GM23338 (cell line): ENCODE measurements around the gene TRAF3IP1. TPM values are rescaled to one million over a fixed set of nuclear protein-coding genes. Genes with fewer than 3 reads are reported as not detected.

Source experiments
- ATAC-seq: fragments of 200-7000 bp; cut with Tn5 transposase; 3 replicates; pipeline ENCODE4 v1.9.1; 2020
- DNase-seq: peaks from one replicate; pipeline ENCODE4 v3.0.0-alpha.2; 2015; ENCODE audit warnings: low spot score
- H2AFZ ChIP-seq: fragments of 200-600 bp; sonication (generic); 2 replicates; pipeline ENCODE4 v1.8.0; 2016; ENCODE audit warnings: antibody characterized with exemption, mild to moderate bottlenecking, moderate library complexity
- H3F3A ChIP-seq: fragments of 200-600 bp; sonication (generic); replicated peaks from 2 replicates; pipeline ENCODE4 v1.8.0; 2017; ENCODE audit warnings: antibody characterized with exemption, mixed run types, low read depth
- H3K27ac ChIP-seq: fragments of 200-600 bp; sonication (generic); 2 replicates; pipeline ENCODE4 v1.6.1; 2016; ENCODE audit warnings: low read depth
- H3K27me3 ChIP-seq: fragments of 200-600 bp; sonication (generic); 2 replicates; pipeline ENCODE4 v1.8.0; 2016; ENCODE audit warnings: mild to moderate bottlenecking, mixed run types, moderate library complexity; ENCODE audit not compliant: insufficient read depth
- H3K36me3 ChIP-seq: fragments of 200-600 bp; sonication (generic); 2 replicates; pipeline ENCODE4 v1.8.0; 2016; ENCODE audit warnings: mild to moderate bottlenecking; ENCODE audit not compliant: insufficient read depth
- H3K4me1 ChIP-seq: fragments of 200-600 bp; sonication (generic); 2 replicates; pipeline ENCODE4 v1.8.0; 2016; ENCODE audit warnings: mild to moderate bottlenecking, moderate library complexity; ENCODE audit not compliant: insufficient read depth
- H3K4me2 ChIP-seq: fragments of 200-600 bp; sonication (generic); 2 replicates; pipeline ENCODE4 v1.7.1; 2017; ENCODE audit warnings: mixed run types
- H3K4me3 ChIP-seq: fragments of 200-600 bp; sonication (generic); 2 replicates; pipeline ENCODE4 v1.6.1; 2016; ENCODE audit warnings: mixed run types
- H3K79me2 ChIP-seq: fragments of 200-600 bp; sonication (generic); replicated peaks from 2 replicates; pipeline ENCODE4 v1.8.0; 2017; ENCODE audit warnings: mild to moderate bottlenecking; ENCODE audit not compliant: insufficient read depth
- H3K9me2 ChIP-seq: fragments of 200-600 bp; sonication (generic); 2 replicates; pipeline ENCODE4 v1.8.0; 2017; ENCODE audit not compliant: insufficient read depth
- H4K20me1 ChIP-seq: fragments of 200-600 bp; sonication (generic); replicated peaks from 2 replicates; pipeline ENCODE4 v1.8.0; 2017; ENCODE audit warnings: mild to moderate bottlenecking; ENCODE audit not compliant: insufficient read depth
- H3K27ac Mint-ChIP-seq: 2 replicates; pipeline ENCODE4 v1.8.0; 2020; ENCODE audit warnings: inconsistent platforms, mild to moderate bottlenecking, moderate library complexity, mixed read lengths
- H3K27me3 Mint-ChIP-seq: 3 replicates; pipeline ENCODE4 v1.8.0; 2022; ENCODE audit warnings: low read depth, mild to moderate bottlenecking, moderate library complexity, mixed read lengths, inconsistent platforms; ENCODE audit not compliant: insufficient read depth, poor library complexity
- H3K36me3 Mint-ChIP-seq: 3 replicates; pipeline ENCODE4 v1.8.0; 2021; ENCODE audit warnings: low read depth, mild to moderate bottlenecking, inconsistent platforms, moderate library complexity, mixed read lengths
- H3K4me1 Mint-ChIP-seq: 3 replicates; pipeline ENCODE4 v1.8.0; 2020; ENCODE audit warnings: mild to moderate bottlenecking, inconsistent platforms, mixed read lengths
- H3K4me3 Mint-ChIP-seq: 3 replicates; pipeline ENCODE4 v1.8.0; 2021; ENCODE audit warnings: moderate library complexity, mild to moderate bottlenecking, inconsistent platforms, mixed read lengths
- H3K9me3 Mint-ChIP-seq: 3 replicates; pipeline ENCODE4 v1.8.0; 2020; ENCODE audit warnings: moderate library complexity, mild to moderate bottlenecking, inconsistent platforms, mixed read lengths
- CREB1 ChIP-seq: fragments of 250-450 bp; sonication (Bioruptor Pico); IDR thresholded peaks from 2 replicates; pipeline ENCODE4 v1.5.0; 2020; ENCODE audit warnings: low read depth, mild to moderate bottlenecking, moderate library complexity
- ETS1 ChIP-seq: IDR thresholded peaks from 2 replicates; pipeline ENCODE4 v1.6.1; 2016; ENCODE audit warnings: antibody characterized with exemption
- EZH2 ChIP-seq: fragments of 200-600 bp; sonication (generic); IDR thresholded peaks from one replicate; pipeline ENCODE4 v1.8.0; 2017; ENCODE audit warnings: antibody characterized with exemption, mild to moderate bottlenecking, low read depth; ENCODE audit not compliant: unreplicated experiment
- EZH2phosphoT487 ChIP-seq: fragments of 200-600 bp; sonication (generic); IDR thresholded peaks from one replicate; pipeline ENCODE4 v1.8.1; 2018; ENCODE audit warnings: antibody characterized with exemption; ENCODE audit not compliant: unreplicated experiment
- NANOG ChIP-seq: IDR thresholded peaks from 2 replicates; pipeline ENCODE4 v1.6.1; 2016; ENCODE audit warnings: antibody characterized with exemption, borderline replicate concordance
- STAT1 ChIP-seq: IDR thresholded peaks from one replicate; pipeline ENCODE4 v1.6.1; 2016; ENCODE audit warnings: antibody characterized with exemption; ENCODE audit not compliant: unreplicated experiment
- ZNF114 ChIP-seq: fragments of 250-450 bp; sonication (Bioruptor Pico); IDR thresholded peaks from 2 replicates; pipeline ENCODE4 v1.5.0; 2020; ENCODE audit warnings: mild to moderate bottlenecking, moderate library complexity
- ZNF331 ChIP-seq: fragments of 250-450 bp; sonication (Bioruptor Pico); IDR thresholded peaks from 2 replicates; pipeline ENCODE4 v1.5.0; 2020; ENCODE audit warnings: low read depth, mild to moderate bottlenecking, moderate library complexity
- ZNF462 ChIP-seq: fragments of 250-450 bp; sonication (Bioruptor Pico); IDR thresholded peaks from 2 replicates; pipeline ENCODE4 v1.5.0; 2020; ENCODE audit warnings: mild to moderate bottlenecking, moderate library complexity
- polyA plus RNA-seq: library from polyadenylated mRNA; unstranded; fragments of >200 nt; fragmentation: Nextera tagmentation; extraction: Ambion mirVana; gene quantifications from 2 replicates; pipeline ENCODE4 v1.2.1, GENCODE V29; 2016
- total RNA-seq: library from RNA; depleted of rRNA; stranded (reverse); fragments of >200 nt; shearing (Covaris generic); gene quantifications from 2 replicates; pipeline ENCODE4 v1.2.3, GENCODE V29; 2014
- TF ChIP-seq, protein P1 (sequence below): IDR thresholded peaks from one replicate; pipeline ENCODE4 v1.6.1; 2018; ENCODE audit warnings: antibody characterized with exemption; ENCODE audit not compliant: unreplicated experiment

Gene TRAF3IP1
- total and polyA plus RNA-seq, 2 experiments from 2014 or later: 12.5 to 20.7 TPM

DNA sequence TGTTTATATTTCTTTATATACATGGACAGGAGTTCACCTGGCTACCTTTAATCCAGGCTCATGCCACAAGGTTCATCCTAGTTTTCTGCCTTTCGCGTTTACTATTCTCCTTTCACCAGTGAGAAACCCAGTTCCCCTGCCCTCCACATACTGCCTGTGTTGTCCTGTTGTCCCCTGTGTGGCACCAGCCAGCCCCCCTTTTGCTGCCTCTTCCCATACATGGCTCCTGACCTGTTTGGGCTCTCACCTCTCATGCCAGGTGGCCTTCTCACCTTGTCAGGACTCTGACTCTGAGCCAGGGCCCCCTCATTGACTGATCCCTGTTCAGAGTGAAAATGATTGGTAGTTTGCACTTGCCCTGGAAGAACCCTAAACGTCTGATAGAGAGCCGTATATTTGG, 120.0 kb downstream of the TRAF3IP1 start:
- TF ChIP-seq ZNF114 (CRISPR knock-in tag): no peak
- no peak for TF ChIP-seq ETS1
- no peak for TF ChIP-seq ZNF462 (CRISPR knock-in tag)
- no peak for TF ChIP-seq EZH2
- no peaks in the 10 kb centered on the region for H3K27me3 ChIP-seq
- H3K4me1 ChIP-seq: no peaks in the 10 kb centered on the region
- peak overlapping the region; percentile 32; the same call in 1 of the 2 replicates for H3K27ac Mint-ChIP-seq
- no peaks in the 10 kb centered on the region for H3F3A ChIP-seq
- DNase-seq: no peak
- H3K4me3 ChIP-seq: no peak overlapping the region
- H3K9me3 Mint-ChIP-seq: no peaks in the 10 kb centered on the region
- H3K36me3 Mint-ChIP-seq: peaks cover 40% of the 10 kb centered on the region
- H3K4me1 Mint-ChIP-seq: peaks cover 7% of the 10 kb centered on the region
- peaks cover 77% of the 10 kb centered on the region for H3K79me2 ChIP-seq
- H4K20me1 ChIP-seq: peaks cover 66% of the 10 kb centered on the region
- H3K4me3 Mint-ChIP-seq: no peak overlapping the region
- H3K27me3 Mint-ChIP-seq: no peaks in the 10 kb centered on the region
- ATAC-seq: no peak
- H3K4me2 ChIP-seq: no peak overlapping the region
- peaks cover 17% of the 10 kb centered on the region for H3K36me3 ChIP-seq
- no peaks in the 10 kb centered on the region for H3K9me2 ChIP-seq
- H3K27ac ChIP-seq: no peak overlapping the region
- no peak overlapping the region for H2AFZ ChIP-seq

GRCh38 chr2:238440767-238441166, 120.4 kb downstream of the TRAF3IP1 start:
- H3K4me3 Mint-ChIP-seq: no peak overlapping the region
- H3K27ac ChIP-seq: no peak overlapping the region
- H3K4me1 ChIP-seq: no peaks in the 10 kb centered on the region
- ATAC-seq: no peak
- no peaks in the 10 kb centered on the region for H3K9me3 Mint-ChIP-seq
- H2AFZ ChIP-seq: no peak overlapping the region
- H3K27me3 Mint-ChIP-seq: no peaks in the 10 kb centered on the region
- H3K4me1 Mint-ChIP-seq: peaks cover 7% of the 10 kb centered on the region
- H3K79me2 ChIP-seq: peaks cover 77% of the 10 kb centered on the region
- peaks cover 40% of the 10 kb centered on the region for H3K36me3 Mint-ChIP-seq
- H3K36me3 ChIP-seq: peaks cover 17% of the 10 kb centered on the region
- peak overlapping the region; percentile 32; the same call in 1 of the 2 replicates for H3K27ac Mint-ChIP-seq
- no peaks in the 10 kb centered on the region for H3K9me2 ChIP-seq
- H3K4me2 ChIP-seq: no peak overlapping the region
- H3K4me3 ChIP-seq: no peak overlapping the region
- H3K27me3 ChIP-seq: no peaks in the 10 kb centered on the region
- H4K20me1 ChIP-seq: peaks cover 68% of the 10 kb centered on the region
- H3F3A ChIP-seq: no peaks in the 10 kb centered on the region
- DNase-seq: no peak
- TF ChIP-seq ZNF331 (CRISPR knock-in tag): no peak
- no peak for TF ChIP-seq EZH2phosphoT487
- TF ChIP-seq, protein P1, sequence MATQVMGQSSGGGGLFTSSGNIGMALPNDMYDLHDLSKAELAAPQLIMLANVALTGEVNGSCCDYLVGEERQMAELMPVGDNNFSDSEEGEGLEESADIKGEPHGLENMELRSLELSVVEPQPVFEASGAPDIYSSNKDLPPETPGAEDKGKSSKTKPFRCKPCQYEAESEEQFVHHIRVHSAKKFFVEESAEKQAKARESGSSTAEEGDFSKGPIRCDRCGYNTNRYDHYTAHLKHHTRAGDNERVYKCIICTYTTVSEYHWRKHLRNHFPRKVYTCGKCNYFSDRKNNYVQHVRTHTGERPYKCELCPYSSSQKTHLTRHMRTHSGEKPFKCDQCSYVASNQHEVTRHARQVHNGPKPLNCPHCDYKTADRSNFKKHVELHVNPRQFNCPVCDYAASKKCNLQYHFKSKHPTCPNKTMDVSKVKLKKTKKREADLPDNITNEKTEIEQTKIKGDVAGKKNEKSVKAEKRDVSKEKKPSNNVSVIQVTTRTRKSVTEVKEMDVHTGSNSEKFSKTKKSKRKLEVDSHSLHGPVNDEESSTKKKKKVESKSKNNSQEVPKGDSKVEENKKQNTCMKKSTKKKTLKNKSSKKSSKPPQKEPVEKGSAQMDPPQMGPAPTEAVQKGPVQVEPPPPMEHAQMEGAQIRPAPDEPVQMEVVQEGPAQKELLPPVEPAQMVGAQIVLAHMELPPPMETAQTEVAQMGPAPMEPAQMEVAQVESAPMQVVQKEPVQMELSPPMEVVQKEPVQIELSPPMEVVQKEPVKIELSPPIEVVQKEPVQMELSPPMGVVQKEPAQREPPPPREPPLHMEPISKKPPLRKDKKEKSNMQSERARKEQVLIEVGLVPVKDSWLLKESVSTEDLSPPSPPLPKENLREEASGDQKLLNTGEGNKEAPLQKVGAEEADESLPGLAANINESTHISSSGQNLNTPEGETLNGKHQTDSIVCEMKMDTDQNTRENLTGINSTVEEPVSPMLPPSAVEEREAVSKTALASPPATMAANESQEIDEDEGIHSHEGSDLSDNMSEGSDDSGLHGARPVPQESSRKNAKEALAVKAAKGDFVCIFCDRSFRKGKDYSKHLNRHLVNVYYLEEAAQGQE: no peak
- TF ChIP-seq STAT1: no peak
- no peak for TF ChIP-seq ETS1
- TF ChIP-seq CREB1: no peak
- TF ChIP-seq NANOG: no peak
- TF ChIP-seq EZH2: no peak
